Activated CD4-positive, CD25-positive, alpha-beta regulatory T cell treated with anti-CD3 and anti-CD28 coated beads, Interleukin-2, amount 50 U/mL, for 72 hours (primary cell): ENCODE results near the gene SLC12A4.
"Not testable (repeated sequence)": the region's sequence is repeated elsewhere in the genome, so short reads cannot be mapped to it uniquely, and the experiment has no call there.

Experiments
- DNase-seq: peaks from one replicate; pipeline ENCODE4 v3.0.0; 2021

The SLC12A4 gene

GRCh38 chr16:67924140-67924906 lies 44.1 kb downstream of the SLC12A4 start:
- DNase-seq: no peak

GRCh38 chr16:67923414-67924116 lies 44.9 kb downstream of the SLC12A4 start:
- DNase-seq: no peak

GRCh38 chr16:67922740-67923139 lies 45.7 kb downstream of the SLC12A4 start:
- DNase-seq: no peak

GRCh38 chr16:67922221-67922620 lies 46.2 kb downstream of the SLC12A4 start:
- no peak for DNase-seq

- no peak for DNase-seq
Observed at GRCh38 chr16:67919622-67920221, 48.7 kb downstream of the SLC12A4 start.

GRCh38 chr16:67917852-67918236 lies 50.6 kb downstream of the SLC12A4 start:
- no peak for DNase-seq

GRCh38 chr16:67917140-67917851 lies 51.1 kb downstream of the SLC12A4 start:
- DNase-seq: no peak

- no peak for DNase-seq
Observed at GRCh38 chr16:67915831-67916723, 52.4 kb downstream of the SLC12A4 start.

- DNase-seq: not testable (repeated sequence)
Observed at GRCh38 chr16:67915496-67915769, 53.0 kb downstream of the SLC12A4 start.

GRCh38 chr16:67914758-67915495 lies 53.5 kb downstream of the SLC12A4 start:
- no peak for DNase-seq

- no peak for DNase-seq
Observed at GRCh38 chr16:67910158-67910557, 58.3 kb downstream of the SLC12A4 start.

GRCh38 chr16:67909056-67909742 lies 59.2 kb downstream of the SLC12A4 start:
- DNase-seq: no peak

- DNase-seq: no peak
Observed at GRCh38 chr16:67907397-67908180, 60.8 kb downstream of the SLC12A4 start.

GRCh38 chr16:67902831-67903230 lies 65.6 kb downstream of the SLC12A4 start:
- no peak for DNase-seq

GRCh38 chr16:67901734-67902133 lies 66.7 kb downstream of the SLC12A4 start:
- DNase-seq: no peak

GRCh38 chr16:67897231-67897630 lies 71.2 kb downstream of the SLC12A4 start:
- DNase-seq: no peak

- no peak for DNase-seq
Observed at GRCh38 chr16:67893743-67894399, 74.6 kb downstream of the SLC12A4 start.
